Activated naive CD4-positive, alpha-beta T cell treated with anti-CD3 and anti-CD28 coated beads for 36 hours (primary cell): ENCODE data around the gene KCNJ6. TPM values are rescaled to one million over a fixed set of nuclear protein-coding genes. Genes with fewer than 3 reads are reported as not detected.

ENCODE experiments used
- CTCF ChIA-PET: fragments of 350-600 bp; sonication (Branson Sonifier 250); formaldehyde crosslinking; loops from one replicate; lab custom pipeline; 2021; ENCODE audit warnings: antibody characterized with exemption; lab: Charles Lee
- DNase-seq: peaks from one replicate; pipeline ENCODE4 v3.0.0-alpha.2; 2020
- H3K27ac Mint-ChIP-seq: one replicate; pipeline ENCODE4 v1.8.0; 2021; ENCODE audit warnings: mild to moderate bottlenecking, mixed read lengths
- H3K27me3 Mint-ChIP-seq: one replicate; pipeline ENCODE4 v1.8.0; 2021; ENCODE audit warnings: low read depth, mixed read lengths
- H3K36me3 Mint-ChIP-seq: one replicate; pipeline ENCODE4 v1.8.0; 2021; ENCODE audit warnings: low read depth, mixed read lengths
- H3K4me1 Mint-ChIP-seq: one replicate; pipeline ENCODE4 v1.8.0; 2021; ENCODE audit warnings: low read depth, mixed read lengths
- H3K4me3 Mint-ChIP-seq: one replicate; pipeline ENCODE4 v1.8.0; 2021; ENCODE audit warnings: mild to moderate bottlenecking, moderate library complexity, mixed read lengths
- H3K9me3 Mint-ChIP-seq: one replicate; pipeline ENCODE4 v1.8.0; 2021; ENCODE audit warnings: mixed read lengths
- intact Hi-C: fragments of 100-400 bp; cut with micrococcal nuclease; formaldehyde crosslinking; loops from one replicate; pipeline ENCODE4 v1.15.1; 2023
- total RNA-seq, 2 experiments: library from RNA; stranded (reverse); gene quantifications; one replicate each; pipeline ENCODE4 v1.2.3, GENCODE V29; 2021

Gene KCNJ6
- total RNA-seq, 2 experiments from 2014 or later = not detected

GRCh38 chr21:37899146-37899545, 17.1 kb downstream of the KCNJ6 start:
- Mint-ChIP-seq H3K4me1 (no peaks in the 10 kb centered on the region), H3K27ac (no peak overlapping the region), H3K9me3 (no peaks in the 10 kb centered on the region), H3K27me3 (peaks cover 4% of the 10 kb centered on the region), H3K4me3 (no peak overlapping the region), H3K36me3 (no peaks in the 10 kb centered on the region)
- CTCF ChIA-PET = no interaction called here
- no peak for DNase-seq
- intact Hi-C loops = no loop called here

GRCh38 chr21:37896788-37897187, 19.5 kb downstream of the KCNJ6 start:
- DNase-seq = no peak
- CTCF ChIA-PET = no interaction called here
- Mint-ChIP-seq H3K27me3 (peaks cover 11% of the 10 kb centered on the region), H3K9me3 (no peaks in the 10 kb centered on the region), H3K36me3 (no peaks in the 10 kb centered on the region), H3K27ac (no peak overlapping the region), H3K4me1 (no peaks in the 10 kb centered on the region), H3K4me3 (no peak overlapping the region)
- intact Hi-C loops = no loop called here

- H3K27ac Mint-ChIP-seq = no peak overlapping the region
- no peak for DNase-seq
Observed at GRCh38 chr21:37891972-37892371, 24.3 kb downstream of the KCNJ6 start.

GRCh38 chr21:37888659-37889058, 27.6 kb downstream of the KCNJ6 start:
- no peaks in the 10 kb centered on the region for H3K4me1 Mint-ChIP-seq
- no peaks in the 10 kb centered on the region for H3K36me3 Mint-ChIP-seq
- H3K27ac Mint-ChIP-seq = no peak overlapping the region
- CTCF ChIA-PET = no interaction called here
- H3K4me3 Mint-ChIP-seq = no peak overlapping the region
- no peaks in the 10 kb centered on the region for H3K9me3 Mint-ChIP-seq
- DNase-seq = no peak
- intact Hi-C loops = no loop called here
- H3K27me3 Mint-ChIP-seq = peaks cover 4% of the 10 kb centered on the region

More at GRCh38 chr21:37891972-37892371, 24.3 kb downstream of the KCNJ6 start:
- H3K36me3 Mint-ChIP-seq = no peaks in the 10 kb centered on the region
- peaks cover 7% of the 10 kb centered on the region for H3K27me3 Mint-ChIP-seq
- no peak overlapping the region for H3K4me3 Mint-ChIP-seq
- intact Hi-C loops = no loop called here
- H3K9me3 Mint-ChIP-seq = no peaks in the 10 kb centered on the region
- CTCF ChIA-PET = no interaction called here
- H3K4me1 Mint-ChIP-seq = no peaks in the 10 kb centered on the region

- H3K27ac Mint-ChIP-seq = no peak overlapping the region
- intact Hi-C loops = no loop called here
- CTCF ChIA-PET = interaction anchor here (0.6 to 0.9 kb wide), 2 partner anchors 16 to 186 kb away, joined by 3 read pairs; no protein-coding TSS in a partner anchor
- no peaks in the 10 kb centered on the region for H3K9me3 Mint-ChIP-seq
- no peak overlapping the region for H3K4me3 Mint-ChIP-seq
- H3K4me1 Mint-ChIP-seq = no peaks in the 10 kb centered on the region
- no peaks in the 10 kb centered on the region for H3K27me3 Mint-ChIP-seq
- DNase-seq = no peak
- H3K36me3 Mint-ChIP-seq = no peaks in the 10 kb centered on the region
Observed at GRCh38 chr21:37886726-37887299, 29.4 kb downstream of the KCNJ6 start.

- intact Hi-C loops = no loop called here
- DNase-seq = no peak
- CTCF ChIA-PET = interaction anchor here (0.6 to 0.9 kb wide), 3 partner anchors 9 to 186 kb away, joined by 3 read pairs; no protein-coding TSS in a partner anchor
- H3K4me3 Mint-ChIP-seq = no peak overlapping the region
- H3K27ac Mint-ChIP-seq = no peak overlapping the region
- H3K9me3 Mint-ChIP-seq = no peaks in the 10 kb centered on the region
- no peaks in the 10 kb centered on the region for H3K4me1 Mint-ChIP-seq
- no peaks in the 10 kb centered on the region for H3K36me3 Mint-ChIP-seq
- H3K27me3 Mint-ChIP-seq = no peaks in the 10 kb centered on the region
Observed at GRCh38 chr21:37886120-37886519, 30.1 kb downstream of the KCNJ6 start.

- Mint-ChIP-seq H3K4me3 (no peak overlapping the region), H3K4me1 (peaks cover 6% of the 10 kb centered on the region)
Observed at GRCh38 chr21:37878946-37879660, 37.2 kb downstream of the KCNJ6 start.

GRCh38 chr21:37877888-37878684, 38.2 kb downstream of the KCNJ6 start:
- Mint-ChIP-seq H3K27ac (no peak overlapping the region), H3K36me3 (no peaks in the 10 kb centered on the region), H3K4me1 (peaks cover 6% of the 10 kb centered on the region), H3K4me3 (no peak overlapping the region), H3K27me3 (peaks cover 3% of the 10 kb centered on the region), H3K9me3 (no peaks in the 10 kb centered on the region)
- intact Hi-C loops = no loop called here
- DNase-seq = no peak
- CTCF ChIA-PET = interaction anchor here (0.6 kb wide), 1 partner anchor 203 kb away, joined by 4 read pairs; no protein-coding TSS in a partner anchor

More at GRCh38 chr21:37878946-37879660, 37.2 kb downstream of the KCNJ6 start:
- Mint-ChIP-seq H3K36me3 (no peaks in the 10 kb centered on the region), H3K9me3 (no peaks in the 10 kb centered on the region), H3K27me3 (peaks cover 3% of the 10 kb centered on the region), H3K27ac (no peak overlapping the region)
- no peak for DNase-seq
- intact Hi-C loops = no loop called here
- CTCF ChIA-PET = no interaction called here

GRCh38 chr21:37877171-37877570, 39.1 kb downstream of the KCNJ6 start:
- Mint-ChIP-seq H3K4me3 (no peak overlapping the region), H3K4me1 (peaks cover 6% of the 10 kb centered on the region), H3K9me3 (no peaks in the 10 kb centered on the region), H3K36me3 (no peaks in the 10 kb centered on the region), H3K27ac (no peak overlapping the region), H3K27me3 (peaks cover 3% of the 10 kb centered on the region)
- CTCF ChIA-PET = no interaction called here
- intact Hi-C loops = no loop called here
- no peak for DNase-seq

- intact Hi-C loops = no loop called here
- H3K4me3 Mint-ChIP-seq = no peak overlapping the region
- H3K9me3 Mint-ChIP-seq = no peaks in the 10 kb centered on the region
- CTCF ChIA-PET = no interaction called here
- H3K36me3 Mint-ChIP-seq = no peaks in the 10 kb centered on the region
- H3K27me3 Mint-ChIP-seq = peaks cover 3% of the 10 kb centered on the region
- no peak overlapping the region for H3K27ac Mint-ChIP-seq
- peaks cover 6% of the 10 kb centered on the region for H3K4me1 Mint-ChIP-seq
- DNase-seq = no peak
Observed at GRCh38 chr21:37876561-37876960, 39.7 kb downstream of the KCNJ6 start.

GRCh38 chr21:37874904-37875780, 41.1 kb downstream of the KCNJ6 start:
- H3K4me3 Mint-ChIP-seq = no peak overlapping the region
- intact Hi-C loops = no loop called here
- no peaks in the 10 kb centered on the region for H3K36me3 Mint-ChIP-seq
- peaks cover 3% of the 10 kb centered on the region for H3K27me3 Mint-ChIP-seq
- peaks cover 6% of the 10 kb centered on the region for H3K4me1 Mint-ChIP-seq
- no peak for DNase-seq
- H3K9me3 Mint-ChIP-seq = no peaks in the 10 kb centered on the region
- no peak overlapping the region for H3K27ac Mint-ChIP-seq
- CTCF ChIA-PET = no interaction called here

- CTCF ChIA-PET = no interaction called here
- Mint-ChIP-seq H3K27me3 (peaks cover 3% of the 10 kb centered on the region), H3K36me3 (no peaks in the 10 kb centered on the region), H3K9me3 (no peaks in the 10 kb centered on the region), H3K4me3 (no peak overlapping the region), H3K27ac (no peak overlapping the region), H3K4me1 (peaks cover 6% of the 10 kb centered on the region)
- intact Hi-C loops = no loop called here
- DNase-seq = no peak
Observed at GRCh38 chr21:37874481-37874880, 41.8 kb downstream of the KCNJ6 start.
